Measurements from ENCODE around the gene HINT2. TPM values are rescaled to one million over a fixed set of nuclear protein-coding genes. Genes with fewer than 3 reads are reported as not detected.

HINT2 gene
- total RNA-seq, 1 experiment from 2014 or later: 69.7 TPM

DNA sequence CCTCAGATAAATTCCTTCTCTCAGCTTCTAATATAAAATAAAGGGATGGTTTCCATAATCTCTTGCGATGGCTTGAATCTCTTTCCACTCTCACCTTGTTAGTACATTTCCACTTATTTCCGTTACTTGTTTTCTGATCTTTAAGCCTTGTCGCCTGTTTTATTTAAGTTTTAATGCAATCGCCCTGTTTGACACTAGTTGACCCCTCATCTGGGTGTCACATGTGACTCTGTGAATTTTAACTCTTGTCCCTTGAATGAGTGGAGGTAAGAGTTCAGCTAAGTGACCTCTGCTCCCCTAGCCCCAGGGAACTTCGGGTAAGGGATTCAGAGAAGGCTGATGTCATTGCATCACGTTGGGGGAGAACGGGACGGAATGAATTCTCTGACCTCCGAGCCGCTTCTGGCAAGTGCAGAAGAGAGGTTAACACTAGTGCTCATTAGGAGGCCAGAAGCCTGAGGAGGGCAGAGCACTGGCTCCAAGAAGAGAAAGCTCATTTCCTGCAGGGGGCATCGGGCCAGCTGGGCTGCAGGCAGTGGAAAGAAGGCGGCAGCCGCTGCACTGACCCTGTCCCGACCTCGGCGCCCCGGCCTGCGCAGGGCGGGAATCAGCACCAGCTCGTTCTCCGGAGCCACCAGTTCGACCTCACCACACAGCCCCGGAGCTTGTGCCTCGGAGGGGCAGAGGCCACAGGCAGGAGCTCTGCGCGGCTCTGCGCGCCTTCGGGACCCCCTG, 569 bp downstream of the HINT2 start:
- no peaks in the 10 kb centered on the region for H3K27me3 ChIP-seq (ENCODE audit: low read length)
- ChIA-PET POLR2A (ENCODE audit: unreplicated experiment) (no interaction called here), CTCF (interaction anchor here (0.6 to 1.2 kb wide), 3 partner anchors 12 to 24 kb away, joined by 3 to 6 read pairs (median 6); no protein-coding TSS in a partner anchor)
- ATAC-seq (peak; percentile 27), DNase-seq (peak; percentile 30)
- H3K79me2 ChIP-seq (ENCODE audit: low read length): peaks cover 9% of the 10 kb centered on the region
- no TSS peak for BruUV-seq (replicated peaks)
- no peaks in the 10 kb centered on the region for H4K20me1 ChIP-seq (ENCODE audit: low read length)
- H3F3A ChIP-seq (ENCODE audit: low read length, unreplicated experiment): no peaks in the 10 kb centered on the region
- TF ChIP-seq, protein P1, sequence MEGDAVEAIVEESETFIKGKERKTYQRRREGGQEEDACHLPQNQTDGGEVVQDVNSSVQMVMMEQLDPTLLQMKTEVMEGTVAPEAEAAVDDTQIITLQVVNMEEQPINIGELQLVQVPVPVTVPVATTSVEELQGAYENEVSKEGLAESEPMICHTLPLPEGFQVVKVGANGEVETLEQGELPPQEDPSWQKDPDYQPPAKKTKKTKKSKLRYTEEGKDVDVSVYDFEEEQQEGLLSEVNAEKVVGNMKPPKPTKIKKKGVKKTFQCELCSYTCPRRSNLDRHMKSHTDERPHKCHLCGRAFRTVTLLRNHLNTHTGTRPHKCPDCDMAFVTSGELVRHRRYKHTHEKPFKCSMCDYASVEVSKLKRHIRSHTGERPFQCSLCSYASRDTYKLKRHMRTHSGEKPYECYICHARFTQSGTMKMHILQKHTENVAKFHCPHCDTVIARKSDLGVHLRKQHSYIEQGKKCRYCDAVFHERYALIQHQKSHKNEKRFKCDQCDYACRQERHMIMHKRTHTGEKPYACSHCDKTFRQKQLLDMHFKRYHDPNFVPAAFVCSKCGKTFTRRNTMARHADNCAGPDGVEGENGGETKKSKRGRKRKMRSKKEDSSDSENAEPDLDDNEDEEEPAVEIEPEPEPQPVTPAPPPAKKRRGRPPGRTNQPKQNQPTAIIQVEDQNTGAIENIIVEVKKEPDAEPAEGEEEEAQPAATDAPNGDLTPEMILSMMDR (conservative IDR thresholded peaks at IDR 0.05; ENCODE audit: low read depth, low read length): peak; percentile 33; the same call in 1 of the 2 replicates
- no peak for TF ChIP-seq EZH2 (IDR thresholded peaks at IDR 0.05; ENCODE audit: low read length, unreplicated experiment)
- H3K36me3 ChIP-seq (ENCODE audit: low read depth, low read length): no peaks in the 10 kb centered on the region
- peak overlapping the region; percentile 81 for H3K27ac ChIP-seq (ENCODE audit: low read length)
- peak overlapping the region; percentile 99 for H3K4me2 ChIP-seq (ENCODE audit: low read length)
- peak overlapping the region; percentile 96 for H3K9ac ChIP-seq (ENCODE audit: low read length)
- peak overlapping the region; percentile 86 for H3K4me3 ChIP-seq (ENCODE audit: low read length)
- intact Hi-C loops (cut with micrococcal nuclease): no loop called here
- peaks cover 14% of the 10 kb centered on the region; the same call in 1 of the 2 replicates for H3K4me1 ChIP-seq (ENCODE audit: insufficient read depth, low read length)
- H3K9me3 ChIP-seq (ENCODE audit: low read length): no peaks in the 10 kb centered on the region
- H3K9me2 ChIP-seq (replicated peaks; ENCODE audit: low read length): no peaks in the 10 kb centered on the region
- peak overlapping the region; percentile 76 for H2AFZ ChIP-seq (ENCODE audit: low read length)

DNA sequence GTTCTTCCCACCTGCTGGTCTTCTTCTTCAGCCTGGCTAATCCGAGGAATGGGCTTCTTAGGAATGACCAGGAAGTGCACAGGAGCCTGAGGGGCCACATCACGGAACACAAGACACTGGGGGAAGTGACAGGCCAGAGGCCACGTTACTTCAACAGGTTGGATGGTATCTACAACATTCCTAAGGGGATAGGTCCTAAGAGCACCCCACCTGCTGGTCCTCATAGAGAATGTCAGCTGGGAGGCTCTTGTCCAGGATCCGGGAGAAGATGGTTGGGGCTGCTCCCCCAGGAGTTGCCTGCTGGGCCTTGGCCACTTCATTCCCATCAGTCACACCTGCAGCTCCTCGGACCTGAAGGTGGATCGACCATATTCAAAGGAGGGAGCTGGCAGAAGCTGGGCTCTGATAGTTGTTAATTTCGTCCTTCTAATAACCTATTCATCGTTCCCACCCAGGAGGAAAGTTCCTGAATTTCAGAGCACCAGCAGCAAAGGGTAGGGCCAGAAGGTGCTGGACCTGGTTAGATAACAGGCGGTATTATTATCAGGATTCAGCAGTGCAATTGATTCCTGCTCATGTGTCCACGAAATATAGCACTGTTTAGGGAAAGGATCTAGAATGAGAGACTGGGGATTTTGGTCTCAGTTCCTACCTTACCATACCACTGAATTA, 1.3 kb downstream of the HINT2 start:
- Histone ChIP-seq H4K20me1 (ENCODE audit: low read length) (no peaks in the 10 kb centered on the region), H3K27ac (ENCODE audit: low read length) (0 out of 2 replicates have a peak overlapping the region, but pooled peaks have one; percentile 81), H3K4me1 (ENCODE audit: insufficient read depth, low read length) (peaks cover 14% of the 10 kb centered on the region; the same call in 1 of the 2 replicates), H3K9ac (ENCODE audit: low read length) (0 out of 2 replicates have a peak overlapping the region, but pooled peaks have one; percentile 96), H2AFZ (ENCODE audit: low read length) (no peak overlapping the region), H3K9me3 (ENCODE audit: low read length) (no peaks in the 10 kb centered on the region), H3K4me3 (ENCODE audit: low read length) (peak overlapping the region; percentile 86), H3K36me3 (ENCODE audit: low read depth, low read length) (no peaks in the 10 kb centered on the region), H3K27me3 (ENCODE audit: low read length) (no peaks in the 10 kb centered on the region), H3K9me2 (replicated peaks; ENCODE audit: low read length) (no peaks in the 10 kb centered on the region), H3K79me2 (ENCODE audit: low read length) (peaks cover 9% of the 10 kb centered on the region), H3F3A (ENCODE audit: low read length, unreplicated experiment) (no peaks in the 10 kb centered on the region), H3K4me2 (ENCODE audit: low read length) (peak overlapping the region; percentile 99)
- ATAC-seq: no peak
- ChIA-PET POLR2A (ENCODE audit: unreplicated experiment) (no interaction called here), CTCF (interaction anchor here (0.6 to 1.2 kb wide), 2 partner anchors 13 to 23 kb away, joined by 3 to 6 read pairs; no protein-coding TSS in a partner anchor)
- peak; percentile 46 for DNase-seq
- BruUV-seq (replicated peaks): TSS peak; percentile 64
- intact Hi-C loops (cut with micrococcal nuclease): no loop called here
- no peak for TF ChIP-seq EZH2 (IDR thresholded peaks at IDR 0.05; ENCODE audit: low read length, unreplicated experiment)
- TF ChIP-seq, protein P1 (conservative IDR thresholded peaks at IDR 0.05; ENCODE audit: low read depth, low read length): peak; percentile 47
